Measurements from ENCODE around the gene PSMD11.

DNA sequence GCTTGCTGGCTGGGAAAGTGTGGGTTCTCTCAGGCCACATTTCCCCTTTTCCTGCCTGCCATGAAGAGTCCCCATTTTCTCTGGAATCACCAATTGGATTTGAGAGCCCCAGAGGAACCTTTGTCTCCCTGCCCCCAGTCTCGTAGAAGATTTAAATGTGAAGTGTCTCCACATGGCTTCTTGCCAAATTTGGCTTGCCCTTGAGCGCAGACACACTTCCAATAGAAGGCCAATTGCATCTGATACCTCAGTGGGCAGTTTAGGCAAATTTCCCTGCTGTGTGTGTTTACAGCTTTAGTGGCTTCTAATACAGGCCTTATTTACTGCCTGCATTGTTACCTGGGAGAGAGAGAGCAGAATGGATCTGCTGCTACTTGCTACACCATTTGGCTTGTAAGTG, 72.1 kb downstream of the PSMD11 start:
- TF ChIP-seq, protein P1, sequence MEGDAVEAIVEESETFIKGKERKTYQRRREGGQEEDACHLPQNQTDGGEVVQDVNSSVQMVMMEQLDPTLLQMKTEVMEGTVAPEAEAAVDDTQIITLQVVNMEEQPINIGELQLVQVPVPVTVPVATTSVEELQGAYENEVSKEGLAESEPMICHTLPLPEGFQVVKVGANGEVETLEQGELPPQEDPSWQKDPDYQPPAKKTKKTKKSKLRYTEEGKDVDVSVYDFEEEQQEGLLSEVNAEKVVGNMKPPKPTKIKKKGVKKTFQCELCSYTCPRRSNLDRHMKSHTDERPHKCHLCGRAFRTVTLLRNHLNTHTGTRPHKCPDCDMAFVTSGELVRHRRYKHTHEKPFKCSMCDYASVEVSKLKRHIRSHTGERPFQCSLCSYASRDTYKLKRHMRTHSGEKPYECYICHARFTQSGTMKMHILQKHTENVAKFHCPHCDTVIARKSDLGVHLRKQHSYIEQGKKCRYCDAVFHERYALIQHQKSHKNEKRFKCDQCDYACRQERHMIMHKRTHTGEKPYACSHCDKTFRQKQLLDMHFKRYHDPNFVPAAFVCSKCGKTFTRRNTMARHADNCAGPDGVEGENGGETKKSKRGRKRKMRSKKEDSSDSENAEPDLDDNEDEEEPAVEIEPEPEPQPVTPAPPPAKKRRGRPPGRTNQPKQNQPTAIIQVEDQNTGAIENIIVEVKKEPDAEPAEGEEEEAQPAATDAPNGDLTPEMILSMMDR (IDR thresholded peaks at IDR 0.05): no peak
- TF ChIP-seq POLR2A (IDR thresholded peaks at IDR 0.05): no peak

All from uterus (tissue), 2 donors.